ENCODE data around the gene RAP1GAP2.

The RAP1GAP2 gene

DNA sequence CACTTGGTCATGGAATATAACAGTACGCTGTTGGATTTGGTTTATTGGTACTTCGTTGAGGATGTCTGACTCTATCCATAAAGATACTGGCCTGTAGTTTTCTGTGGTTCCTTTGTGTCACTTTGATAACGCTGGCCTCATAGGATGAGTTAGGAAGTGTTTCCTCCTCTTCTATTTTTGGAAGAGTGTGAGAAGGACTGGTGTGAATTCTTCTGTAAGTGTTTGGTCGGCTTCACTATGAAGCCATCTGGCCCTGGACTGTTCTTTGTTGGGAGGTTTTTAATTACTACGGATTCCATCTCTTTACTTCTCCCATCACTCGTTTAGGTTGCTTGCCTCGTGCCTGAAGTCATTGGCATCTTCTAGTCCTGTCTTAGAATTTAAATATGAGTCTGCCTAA lies 149.9 kb downstream of the RAP1GAP2 start:
- no peak for DNase-seq (ENCODE audit: low read depth in 2 of 2)

DNA sequence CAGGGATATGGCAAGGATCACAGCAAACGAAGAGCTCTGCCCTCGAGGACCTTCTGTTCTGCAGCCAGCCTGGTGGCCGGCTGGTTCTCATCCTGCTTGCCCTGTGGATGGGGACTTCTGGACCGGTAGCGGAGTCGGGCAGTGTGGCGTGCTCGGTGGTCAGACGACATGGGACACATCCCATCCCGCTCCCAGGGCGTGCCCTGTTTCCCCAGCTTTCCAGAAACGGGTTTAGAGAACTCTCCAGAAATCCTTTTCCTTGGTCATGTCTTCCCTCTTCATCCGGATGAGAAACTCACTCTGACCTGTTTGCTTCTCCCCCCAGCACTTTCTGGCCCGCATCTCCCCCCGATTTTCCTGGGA lies 151.3 kb downstream of the RAP1GAP2 start:
- no peak for DNase-seq (ENCODE audit: low read depth in 2 of 2)

DNA sequence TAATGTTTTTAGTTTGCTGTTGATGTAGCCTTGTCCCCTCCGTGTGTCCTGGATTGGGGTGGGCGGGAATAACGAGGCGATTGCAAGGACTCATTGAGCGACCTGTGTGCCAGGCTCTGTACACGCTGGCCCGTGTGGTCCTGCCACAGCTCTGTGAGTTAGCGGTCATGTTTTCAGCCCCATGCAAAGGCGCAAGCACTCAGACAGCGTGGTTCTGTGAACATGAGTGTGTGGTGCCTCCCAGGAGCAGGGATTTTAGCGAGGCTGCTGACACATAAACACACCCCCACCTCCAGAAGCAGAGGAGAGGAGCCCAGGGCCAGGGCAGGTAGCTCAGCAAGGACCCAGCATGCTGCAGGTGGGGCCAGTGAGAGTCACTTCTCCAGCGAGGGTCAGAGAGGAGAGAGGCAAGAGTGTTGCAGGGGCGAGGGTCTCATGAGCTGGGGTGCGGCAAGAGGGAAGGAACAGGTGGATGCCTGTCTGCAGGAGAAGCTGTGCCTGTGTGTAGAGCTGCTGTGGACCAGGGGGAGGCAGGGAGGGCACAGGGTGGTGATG lies 151.8 kb downstream of the RAP1GAP2 start:
- DNase-seq (ENCODE audit: low read depth in 2 of 2), result no peak

DNA sequence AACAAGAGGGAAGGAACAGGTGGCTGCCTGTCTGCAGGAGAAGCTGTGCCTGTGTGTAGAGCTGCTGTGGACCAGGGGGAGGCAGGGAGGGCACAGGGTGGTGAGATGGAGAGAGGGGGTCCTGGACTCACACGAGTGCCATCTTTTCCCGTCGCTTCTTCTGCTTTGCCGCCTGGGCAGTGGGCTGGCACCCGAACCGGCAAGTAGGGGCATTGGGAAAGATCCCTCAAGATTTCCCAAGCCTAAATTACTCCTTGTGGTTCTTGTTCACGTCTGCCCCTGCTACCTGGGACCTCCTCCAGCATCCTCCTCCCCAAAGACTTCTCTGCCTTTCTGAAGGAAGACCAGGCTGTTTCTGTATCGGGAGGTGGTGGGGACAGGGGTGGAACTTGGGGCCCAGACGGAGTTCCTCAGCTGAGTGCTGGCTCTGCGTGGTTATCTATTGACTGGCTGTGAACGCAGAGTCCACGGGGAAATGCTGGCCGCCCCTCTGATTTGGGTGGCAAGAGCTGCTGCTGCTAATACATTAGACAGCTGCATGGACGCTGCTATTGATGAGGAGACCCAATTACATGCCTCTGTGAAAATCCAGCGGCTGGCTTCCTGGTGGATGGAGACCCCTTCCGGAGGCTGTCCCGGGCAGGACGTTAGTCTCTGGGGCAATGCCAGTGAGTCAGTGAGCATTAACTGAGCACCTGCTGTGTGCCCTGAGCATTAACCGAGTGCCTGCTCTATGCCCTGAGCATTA lies 152.7 kb downstream of the RAP1GAP2 start:
- DNase-seq (ENCODE audit: low read depth in 2 of 2), result no peak

DNA sequence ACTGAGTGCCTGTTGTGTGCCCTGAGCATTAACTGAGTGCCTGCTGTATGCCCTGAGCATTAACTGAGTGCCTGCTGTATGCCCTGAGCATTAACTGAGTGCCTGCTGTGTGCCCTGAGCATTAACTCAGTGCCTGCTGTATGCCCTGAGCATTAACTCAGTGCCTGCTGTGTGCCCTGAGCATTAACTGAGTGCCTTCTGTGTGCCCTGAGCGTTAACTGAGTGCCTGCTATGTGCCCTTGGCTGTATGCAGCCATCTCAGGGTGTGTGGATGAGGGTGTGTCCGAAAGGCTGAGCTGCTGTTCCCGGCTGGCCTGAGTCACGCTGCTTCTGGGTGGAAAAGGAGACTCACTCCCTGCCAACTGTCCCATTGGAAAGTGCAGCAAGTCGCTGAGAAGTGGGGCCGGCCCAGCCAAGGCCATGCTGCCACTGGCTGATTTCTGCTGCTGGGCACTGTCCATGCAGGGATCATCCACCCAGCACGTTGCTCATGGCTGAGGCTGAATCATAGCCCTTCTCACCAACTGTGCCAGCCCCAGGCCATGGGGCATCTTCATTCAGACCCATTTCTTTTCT lies 153.3 kb downstream of the RAP1GAP2 start:
- DNase-seq (ENCODE audit: low read depth in 2 of 2), result no peak

DNA sequence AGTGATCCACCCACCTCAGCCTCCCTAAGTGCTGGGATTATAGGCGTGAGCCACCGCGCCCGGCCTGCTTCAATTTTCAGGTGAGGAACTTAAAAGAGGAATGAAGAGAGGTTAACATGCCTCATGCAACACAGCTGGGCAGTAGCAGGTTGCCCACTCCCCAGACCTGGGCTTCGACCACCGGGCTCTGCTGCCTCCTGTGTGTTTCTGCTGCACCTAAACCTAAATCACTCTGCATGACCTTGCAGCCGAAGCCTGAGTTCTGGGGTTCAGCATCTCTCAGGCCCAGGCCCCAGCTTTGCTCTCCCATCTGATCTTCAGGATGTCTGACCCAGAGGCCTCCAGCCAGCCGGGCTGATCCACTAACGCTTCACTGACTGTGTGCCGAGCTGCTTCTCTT lies 154.6 kb downstream of the RAP1GAP2 start:
- no peak for DNase-seq (ENCODE audit: low read depth in 2 of 2)

DNA sequence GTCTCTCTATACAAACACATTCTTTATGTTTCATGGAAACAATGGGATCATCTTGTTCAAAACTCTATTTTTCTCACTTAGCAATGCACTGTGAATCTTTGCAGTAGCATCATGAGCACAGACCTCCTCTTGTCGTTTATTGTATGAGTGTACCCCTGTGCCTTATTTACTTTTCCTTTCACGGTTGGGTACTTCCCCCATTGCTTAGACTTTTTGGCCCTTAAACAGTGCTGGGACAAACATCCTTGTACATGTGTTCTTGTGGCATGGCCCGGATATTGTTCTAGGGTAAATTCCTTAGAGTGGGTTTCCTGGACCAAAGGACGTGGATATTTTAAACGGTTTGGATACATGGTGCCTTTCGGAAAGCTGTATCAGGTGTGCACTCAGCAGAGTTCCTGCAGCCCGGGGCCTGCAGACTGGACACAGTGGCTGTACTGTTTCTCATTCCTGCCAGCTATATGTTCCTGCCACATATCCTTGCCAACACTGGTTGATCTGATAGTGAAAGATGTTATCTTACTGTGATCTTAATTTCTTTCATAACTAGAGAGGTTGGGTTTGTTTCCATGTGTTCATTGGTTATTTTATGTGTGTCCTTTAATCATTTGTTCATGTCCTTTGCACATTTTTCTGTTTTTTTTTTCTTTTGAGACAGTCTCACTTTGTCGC lies 156.1 kb downstream of the RAP1GAP2 start:
- no peak for DNase-seq (ENCODE audit: low read depth in 2 of 2)

DNA sequence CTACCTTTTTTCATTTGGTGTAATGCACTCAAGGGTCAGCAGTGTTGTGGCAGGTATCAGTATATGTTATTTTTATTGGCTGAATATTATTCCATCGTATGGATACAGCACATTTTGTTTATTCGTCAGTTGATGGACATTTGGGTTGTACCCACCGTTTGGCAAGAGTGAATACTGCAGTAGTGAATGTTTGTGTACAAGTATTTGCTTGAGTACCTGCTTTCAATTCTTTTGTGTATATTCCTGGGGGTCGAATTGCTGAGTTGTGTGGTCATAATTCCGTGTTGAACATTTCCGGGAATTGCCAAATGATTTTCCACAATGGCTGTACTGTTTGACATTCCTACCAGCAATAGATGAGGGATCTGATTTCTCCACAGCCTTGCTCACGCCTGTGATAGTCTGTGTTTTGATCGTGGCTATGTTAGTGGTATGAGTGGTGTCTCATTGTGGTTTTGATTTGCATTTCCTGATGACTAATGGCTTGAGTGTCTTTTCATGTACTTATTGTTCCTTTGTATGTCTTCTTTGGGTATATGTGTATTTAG lies 158.7 kb downstream of the RAP1GAP2 start:
- DNase-seq (ENCODE audit: low read depth in 2 of 2), result no peak

DNA sequence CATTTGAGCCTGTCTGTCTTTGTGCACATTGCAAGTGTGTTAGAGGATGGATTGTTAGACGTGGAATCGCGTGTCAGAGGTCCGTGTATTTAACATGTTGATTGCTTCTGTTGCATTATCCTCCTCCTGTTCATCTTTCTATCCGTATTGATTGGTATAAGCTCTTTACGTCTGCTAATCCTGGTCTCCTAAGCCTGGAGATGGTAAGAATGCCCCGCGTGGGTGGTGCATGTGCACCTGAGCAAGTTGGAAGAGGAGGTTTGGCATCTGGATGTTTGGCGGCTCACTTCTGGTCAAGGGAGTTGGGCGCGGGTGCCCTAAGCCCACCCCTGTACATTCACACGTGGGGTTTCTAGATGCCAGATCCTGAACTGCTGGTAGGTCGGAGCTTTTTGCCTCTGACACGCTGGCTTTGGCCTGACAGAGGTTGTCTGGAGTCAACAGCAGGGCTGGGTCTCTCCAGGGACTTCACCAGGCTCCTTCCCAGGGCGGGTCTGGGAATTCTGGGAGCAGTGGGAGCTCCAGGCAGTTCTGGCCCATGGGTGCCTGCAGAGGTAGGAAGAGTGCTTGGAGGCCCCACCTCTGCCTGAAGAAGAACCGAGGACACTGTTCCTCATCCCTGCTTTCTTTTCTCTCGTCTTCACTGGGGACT lies 159.8 kb downstream of the RAP1GAP2 start:
- no peak for DNase-seq (ENCODE audit: low read depth in 2 of 2)

DNA sequence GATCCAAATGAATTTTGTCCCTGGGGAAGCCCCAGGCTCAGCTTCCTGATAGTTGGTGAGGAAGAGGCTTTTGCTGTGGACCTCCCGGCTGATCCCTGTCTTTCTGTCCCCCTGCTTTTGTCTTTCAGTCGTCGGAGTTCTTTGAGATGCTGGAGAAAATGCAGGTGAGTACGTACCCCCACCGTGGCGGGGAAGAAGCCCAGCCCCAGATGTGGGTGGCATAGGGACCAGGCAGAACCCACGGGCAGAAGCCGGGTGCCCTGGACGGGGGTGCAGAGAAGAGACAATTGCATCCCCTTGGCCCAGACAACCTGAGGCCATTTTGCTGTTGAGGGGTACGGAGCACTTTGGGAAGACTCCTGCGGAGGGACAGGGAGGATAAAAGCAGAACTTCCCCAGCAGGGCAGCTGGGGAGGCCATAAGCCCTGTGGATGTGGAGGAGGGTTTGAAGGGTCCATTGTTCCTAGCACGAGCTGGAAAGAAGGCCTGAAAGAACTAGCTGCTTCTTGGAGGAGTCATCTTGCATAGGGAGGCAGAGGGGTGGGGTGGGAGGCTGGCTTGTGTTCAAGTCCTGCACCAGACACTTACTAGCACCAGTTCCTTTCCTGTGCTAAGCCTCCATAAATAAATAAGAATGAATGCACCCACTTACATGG lies 161.5 kb downstream of the RAP1GAP2 start:
- no peak for DNase-seq (ENCODE audit: low read depth in 2 of 2)

DNA sequence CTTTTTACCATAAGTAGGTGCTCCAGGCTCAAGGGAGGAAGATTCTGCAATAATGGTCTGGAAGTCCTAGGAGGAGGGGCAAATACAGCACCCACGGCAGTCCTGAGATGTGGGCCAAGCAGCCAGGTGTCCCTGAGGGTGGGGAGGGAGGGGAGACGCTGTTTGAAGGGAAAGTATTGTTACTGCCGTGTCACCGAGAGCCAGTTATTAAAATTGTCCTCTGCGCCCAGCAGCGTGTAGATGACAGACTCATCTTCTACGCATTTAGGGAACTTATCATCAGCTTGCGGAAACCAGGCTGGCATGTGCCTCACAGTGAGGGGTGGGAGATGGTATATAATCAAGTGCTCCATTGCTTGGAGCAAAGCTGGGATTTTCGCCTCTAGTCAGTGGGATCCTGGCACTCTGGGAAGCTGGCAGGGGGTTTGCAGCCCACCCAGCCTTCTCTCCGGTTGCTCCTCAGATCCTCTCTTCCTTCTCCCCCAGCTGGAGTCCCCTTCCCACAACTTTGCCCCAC lies 162.5 kb downstream of the RAP1GAP2 start:
- no peak for DNase-seq (ENCODE audit: low read depth in 2 of 2)

DNA sequence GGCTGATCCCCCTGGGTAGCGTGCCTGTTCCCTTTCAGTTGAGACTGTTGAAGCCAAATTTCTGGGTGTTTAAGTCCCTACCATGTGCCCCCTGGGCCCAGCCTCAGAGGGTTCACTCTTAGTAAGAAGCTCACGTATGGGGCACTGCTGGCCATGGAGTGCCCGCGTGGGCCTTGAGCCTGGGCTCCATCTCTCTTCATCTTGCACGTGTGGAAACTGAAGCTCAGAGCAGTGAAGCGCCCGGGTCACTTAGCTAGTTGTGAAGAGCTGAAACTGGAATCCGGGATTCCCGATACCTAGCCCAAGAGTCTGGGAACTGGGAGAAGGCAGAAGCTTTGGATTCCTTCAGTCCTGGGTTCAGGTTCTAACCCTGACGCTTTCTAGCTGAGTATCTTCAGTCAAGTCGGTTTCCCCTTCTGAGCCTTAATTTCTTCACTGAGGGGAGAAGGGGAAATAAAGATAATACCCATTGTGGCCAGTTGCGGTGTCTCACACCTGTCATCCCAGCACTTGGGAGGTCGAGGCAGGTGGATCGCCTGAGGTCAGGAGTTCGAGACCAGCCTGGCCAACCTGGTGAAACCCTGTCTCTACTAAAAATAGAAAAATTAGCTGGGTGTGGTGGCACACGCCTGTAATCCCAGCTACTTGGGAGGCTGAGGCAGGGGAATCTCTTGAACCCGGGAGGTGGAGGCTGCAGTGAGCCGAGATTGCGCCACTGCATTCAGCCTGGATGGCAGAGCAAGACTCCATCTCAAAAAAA lies 163.3 kb downstream of the RAP1GAP2 start:
- DNase-seq (ENCODE audit: low read depth in 2 of 2), result no peak

DNA sequence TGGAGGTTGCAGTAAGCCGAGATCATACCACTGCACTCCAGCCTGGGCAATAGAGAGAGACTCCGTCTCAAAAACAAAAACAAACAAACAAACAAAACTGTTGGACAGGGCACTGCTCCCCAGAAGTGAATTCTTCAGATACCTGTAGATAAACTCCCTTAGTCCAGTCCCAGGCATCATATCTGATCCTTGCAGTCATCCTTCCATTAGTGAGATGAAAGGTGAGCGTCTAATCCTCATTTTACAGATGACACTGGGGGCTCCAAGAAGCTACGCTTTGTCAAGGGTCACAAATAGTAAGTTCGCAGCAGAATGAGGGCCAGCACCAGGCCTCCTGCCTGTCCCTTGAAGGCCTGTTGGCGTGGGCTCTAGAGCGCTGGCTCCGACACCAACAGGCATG lies 165.2 kb downstream of the RAP1GAP2 start:
- DNase-seq (ENCODE audit: low read depth in 2 of 2), result no peak

DNA sequence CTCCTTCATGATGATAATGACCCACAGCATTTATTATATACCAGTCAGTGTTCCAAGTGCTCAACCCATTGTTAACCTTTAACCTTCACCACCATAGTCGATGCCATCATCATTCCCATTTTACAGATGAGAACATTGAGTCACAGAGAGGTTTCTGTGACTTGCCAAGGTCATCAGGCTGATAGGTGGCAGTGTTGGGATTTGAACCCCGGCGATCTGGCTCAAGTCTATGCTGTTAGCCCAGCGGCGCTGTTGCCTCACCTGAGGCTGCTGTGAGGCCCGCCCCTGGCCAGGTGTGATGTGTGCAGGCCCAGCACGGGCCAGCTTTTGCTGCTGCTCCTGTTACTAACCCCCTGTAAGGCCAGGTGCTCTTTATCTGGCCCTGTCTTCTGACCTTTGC lies 166.0 kb downstream of the RAP1GAP2 start:
- no peak for DNase-seq (ENCODE audit: low read depth in 2 of 2)

DNA sequence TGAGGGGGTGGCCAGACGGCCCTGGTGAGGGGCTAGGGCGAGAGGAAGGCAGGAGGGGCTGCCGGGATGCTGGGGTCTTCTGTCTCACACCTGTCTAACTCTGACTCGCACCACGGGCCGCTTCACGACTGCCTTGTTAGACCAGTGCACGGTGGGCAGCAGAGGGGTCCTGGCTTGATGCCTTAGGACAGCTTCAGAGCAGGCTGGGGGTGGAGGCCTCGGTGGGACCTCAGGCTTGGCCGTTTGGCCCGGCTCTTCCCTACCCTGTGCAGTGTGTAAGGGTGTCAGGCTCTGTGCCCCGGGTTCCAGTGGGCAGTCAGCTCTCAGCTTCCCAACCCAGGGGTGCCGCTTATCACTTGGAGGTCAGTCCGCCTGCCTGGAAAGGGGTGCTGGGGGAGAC lies 166.5 kb downstream of the RAP1GAP2 start:
- DNase-seq (ENCODE audit: low read depth in 2 of 2), result no peak

DNA sequence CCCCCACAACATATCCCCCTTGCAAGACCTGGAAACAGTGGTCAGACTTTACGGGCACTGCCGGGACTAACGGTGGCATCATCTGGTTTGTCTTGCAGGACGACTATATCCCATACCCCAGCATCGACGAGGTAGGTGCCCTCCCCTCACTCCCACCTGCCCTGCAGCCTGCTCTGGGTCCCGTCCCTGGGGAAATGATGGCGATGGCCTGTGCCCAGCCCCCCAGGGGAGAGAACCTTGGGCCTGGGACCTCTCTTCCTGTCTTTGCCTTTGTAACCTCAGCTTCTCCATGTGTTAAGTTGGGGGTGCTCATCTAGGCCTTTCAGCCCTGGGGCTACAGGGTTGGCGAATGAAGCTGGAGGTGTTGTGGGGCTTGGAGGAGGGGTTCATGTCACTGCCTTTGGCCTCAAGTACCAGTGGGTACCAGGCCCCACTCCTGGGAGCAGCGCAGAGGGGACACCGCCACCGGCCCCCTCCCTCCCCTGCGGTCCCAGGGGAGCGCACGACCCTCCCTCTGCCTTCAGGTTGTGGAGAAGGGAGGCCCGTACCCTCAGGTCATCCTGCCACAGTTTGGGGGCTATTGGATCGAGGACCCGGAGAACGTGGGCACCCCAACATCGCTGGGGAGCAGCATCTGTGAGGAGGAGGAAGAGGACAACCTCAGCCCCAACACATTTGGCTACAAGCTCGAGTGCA lies 167.2 kb downstream of the RAP1GAP2 start:
- DNase-seq (ENCODE audit: low read depth in 2 of 2), result no peak

DNA sequence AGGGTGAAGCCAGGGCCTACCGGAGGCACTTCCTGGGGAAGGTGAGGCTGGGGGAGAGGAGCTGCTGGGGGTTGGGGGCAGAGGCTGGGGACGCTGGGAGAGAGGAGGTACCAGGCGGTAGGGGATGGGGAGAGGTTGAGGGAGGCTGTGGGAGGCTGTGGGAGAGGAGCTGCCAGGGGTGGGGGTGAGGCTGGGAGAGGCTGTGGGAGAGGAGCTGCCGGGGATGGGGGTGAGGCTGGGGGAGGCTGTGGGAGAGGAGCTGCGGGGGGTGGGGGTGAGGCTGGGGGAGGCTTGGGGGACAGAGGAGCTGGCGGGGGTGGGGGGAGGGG lies 167.8 kb downstream of the RAP1GAP2 start:
- DNase-seq (ENCODE audit: low read depth in 2 of 2), result no peak

DNA sequence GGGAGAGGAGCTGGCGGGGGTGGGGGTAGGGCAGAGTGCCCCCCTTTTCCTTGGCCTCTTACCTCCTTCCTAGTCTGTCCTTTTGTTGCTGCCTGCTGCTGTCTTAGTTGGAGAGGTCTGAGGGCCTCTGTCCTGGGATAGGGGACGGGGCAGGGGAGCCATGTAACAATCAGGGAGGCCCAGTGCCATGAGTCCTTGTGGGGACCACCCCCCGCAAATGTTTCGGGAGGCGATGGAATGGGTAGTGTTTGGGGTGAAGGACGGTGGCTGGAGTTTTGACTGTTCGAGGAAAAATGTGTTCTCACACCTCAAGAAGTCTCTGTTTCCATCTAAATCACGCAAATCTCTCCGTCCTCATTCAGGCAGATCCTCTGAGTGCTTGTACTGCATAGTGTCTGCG lies 168.1 kb downstream of the RAP1GAP2 start:
- DNase-seq (ENCODE audit: low read depth in 2 of 2), result no peak

DNA sequence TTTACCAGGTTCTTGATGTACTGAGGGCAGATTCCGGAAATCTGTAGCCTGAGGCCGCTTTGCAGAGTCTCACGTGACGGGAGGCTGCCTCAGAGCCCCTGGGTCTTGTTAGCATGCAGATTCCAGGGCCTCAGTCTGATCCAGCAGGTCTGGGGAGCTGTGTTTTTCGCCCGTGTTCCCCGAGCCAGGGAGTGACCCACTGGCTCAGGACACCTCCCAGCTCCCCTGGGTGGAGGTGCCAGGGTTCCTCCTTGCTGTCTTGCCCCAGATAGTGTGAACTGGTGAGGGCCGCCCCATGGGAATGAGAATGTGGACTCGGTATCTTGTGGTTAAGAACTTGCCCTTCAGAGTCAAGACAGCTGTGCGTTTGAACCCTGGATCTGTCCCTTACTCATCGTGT lies 168.6 kb downstream of the RAP1GAP2 start:
- DNase-seq (ENCODE audit: low read depth in 2 of 2), result no peak
